Neural cell (in vitro differentiated cells): ENCODE results near the gene TMPRSS4.

Experiments used
- CTCF ChIP-seq: fragments of 450-650 bp; IDR thresholded peaks from 2 replicates; pipeline ENCODE4 v1.5.1; 2014; ENCODE audit warnings: antibody characterized with exemption, mild to moderate bottlenecking, moderate library complexity; ENCODE audit not compliant: poor library complexity, severe bottlenecking
- EP300 ChIP-seq: fragments of 450-650 bp; conservative IDR thresholded peaks from 2 replicates; pipeline ENCODE4 v1.6.1; 2014; ENCODE audit warnings: antibody characterized with exemption, mild to moderate bottlenecking, moderate library complexity; ENCODE audit not compliant: poor library complexity, severe bottlenecking
- POLR2AphosphoS5 ChIP-seq: IDR thresholded peaks from 2 replicates; pipeline ENCODE4 v1.6.1; 2012
- TAF1 ChIP-seq: IDR thresholded peaks from 2 replicates; pipeline ENCODE4 v1.6.1; 2012; ENCODE audit warnings: low read depth

GRCh38 chr11:118086913-118087768, 10.3 kb downstream of the TMPRSS4 start, which contains the start of gene SMIM35:
- TF ChIP-seq CTCF = no peak
- no peak for TF ChIP-seq TAF1
- TF ChIP-seq POLR2AphosphoS5 = no peak
- TF ChIP-seq EP300 = no peak
